Activated CD4-positive, alpha-beta T cell treated with anti-CD3 and anti-CD28 coated beads for 36 hours (primary cell): ENCODE results near the gene PRKCE. TPM values are rescaled to one million over a fixed set of nuclear protein-coding genes. Genes with fewer than 3 reads are reported as not detected.

Source experiments
- ATAC-seq: fragments of 200-7000 bp; cut with Tn5 transposase; one replicate; pipeline ENCODE4 v1.10.0; 2021; ENCODE audit warnings: mild to moderate bottlenecking, moderate library complexity
- CTCF ChIA-PET: fragments of 350-600 bp; sonication (Branson Sonifier 250); formaldehyde crosslinking; loops from one replicate; lab custom pipeline; 2021; ENCODE audit warnings: antibody characterized with exemption; lab: Charles Lee
- POLR2A ChIA-PET: fragments of 350-600 bp; sonication (Branson Sonifier 250); formaldehyde crosslinking; loops from one replicate; lab custom pipeline; 2021; ENCODE audit warnings: antibody characterized with exemption, inconsistent platforms; lab: Charles Lee
- DNase-seq: peaks from one replicate; pipeline ENCODE4 v3.0.0-alpha.2; 2020
- H3K27ac Mint-ChIP-seq: one replicate; pipeline ENCODE4 v1.8.0; 2021; ENCODE audit warnings: mixed read lengths
- H3K27me3 Mint-ChIP-seq: one replicate; pipeline ENCODE4 v1.8.0; 2021; ENCODE audit warnings: mixed read lengths
- H3K36me3 Mint-ChIP-seq: one replicate; pipeline ENCODE4 v1.8.0; 2021; ENCODE audit warnings: low read depth, mixed read lengths
- H3K4me1 Mint-ChIP-seq: one replicate; pipeline ENCODE4 v1.8.0; 2021; ENCODE audit warnings: mixed read lengths
- H3K4me3 Mint-ChIP-seq: one replicate; pipeline ENCODE4 v1.8.0; 2021; ENCODE audit warnings: mild to moderate bottlenecking, moderate library complexity, mixed read lengths
- H3K9me3 Mint-ChIP-seq: one replicate; pipeline ENCODE4 v1.8.0; 2021; ENCODE audit warnings: low read depth, mixed read lengths
- intact Hi-C, 2 experiments: fragments of 100-400 bp; cut with DNase I in 1 of 2; cut with micrococcal nuclease in 1 of 2; formaldehyde crosslinking; loops; one replicate each; pipeline versions ENCODE4 v1.14.2 to v1.15.1; 2022 to 2024; cut with DNase I, micrococcal nuclease
- total RNA-seq, 2 experiments: library from RNA; stranded (reverse); gene quantifications; one replicate each; pipeline ENCODE4 v1.2.3, GENCODE V29; 2021

The PRKCE gene
- total RNA-seq, 2 experiments from 2014 or later, result 9.0 to 13.2 TPM

DNA sequence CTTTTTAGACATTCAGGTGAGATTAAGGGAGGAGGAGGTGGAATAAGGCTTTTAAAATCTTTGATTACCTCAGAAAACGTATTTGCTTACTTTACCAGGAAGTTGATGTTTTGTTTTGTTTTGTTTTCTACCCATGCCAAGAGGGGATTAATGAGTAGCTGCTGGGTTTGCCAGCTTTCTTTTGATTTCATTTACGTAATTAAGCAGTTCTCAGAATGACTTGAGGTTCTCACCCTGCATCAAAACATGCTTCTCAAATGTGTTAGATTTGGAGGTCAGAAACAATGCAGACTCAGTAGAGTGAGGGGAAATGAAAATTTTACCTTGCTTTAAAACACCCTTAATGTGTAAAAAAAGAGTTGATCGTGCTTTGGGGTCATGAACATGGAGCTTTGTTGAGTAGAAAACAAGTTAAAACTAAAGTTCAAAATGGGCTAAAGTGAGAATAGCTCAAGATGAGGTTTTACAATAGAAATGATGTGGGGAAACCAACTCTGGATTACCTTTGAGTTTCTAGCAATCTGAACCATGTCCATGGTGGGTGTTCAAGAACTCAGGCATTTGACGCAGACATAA is 428.6 kb downstream of the PRKCE start:
- peaks cover 15% of the 10 kb centered on the region for H3K4me1 Mint-ChIP-seq
- H3K27me3 Mint-ChIP-seq, result no peaks in the 10 kb centered on the region
- ChIA-PET POLR2A (interaction anchor here (0.6 kb wide), 1 partner anchor 795 kb away, joined by 3 read pairs; no protein-coding TSS in a partner anchor), CTCF (interaction anchor here (0.7 to 1.5 kb wide), 6 partner anchors 9 to 287 kb away, joined by 3 to 5 read pairs (median 3); no protein-coding TSS in a partner anchor)
- no peak overlapping the region for H3K4me3 Mint-ChIP-seq
- DNase-seq (no peak), ATAC-seq (peak; percentile 60)
- H3K27ac Mint-ChIP-seq, result peak overlapping the region; percentile 38
- intact Hi-C loops, result no loop called here
- H3K36me3 Mint-ChIP-seq, result no peaks in the 10 kb centered on the region
- no peaks in the 10 kb centered on the region for H3K9me3 Mint-ChIP-seq

- Mint-ChIP-seq H3K36me3 (peaks cover 9% of the 10 kb centered on the region), H3K4me3 (no peak overlapping the region), H3K27ac (no peak overlapping the region), H3K9me3 (no peaks in the 10 kb centered on the region), H3K4me1 (peaks cover 15% of the 10 kb centered on the region), H3K27me3 (no peaks in the 10 kb centered on the region)
- ChIA-PET POLR2A (no interaction called here), CTCF (interaction anchor here (0.7 kb wide), 1 partner anchor 422 kb away, joined by 4 read pairs; no protein-coding TSS in a partner anchor)
- DNase-seq (no peak), ATAC-seq (no peak)
- intact Hi-C loops, result no loop called here
Measured at GRCh38 chr2:46082531-46083485, 431.3 kb downstream of the PRKCE start.

GRCh38 chr2:46086578-46087070 is 435.1 kb downstream of the PRKCE start:
- H3K4me1 Mint-ChIP-seq, result peaks cover 8% of the 10 kb centered on the region
- ChIA-PET CTCF (no interaction called here), POLR2A (no interaction called here)
- H3K27me3 Mint-ChIP-seq, result no peaks in the 10 kb centered on the region
- intact Hi-C loops, result no loop called here
- H3K27ac Mint-ChIP-seq, result no peak overlapping the region
- H3K4me3 Mint-ChIP-seq, result no peak overlapping the region
- peaks cover 20% of the 10 kb centered on the region for H3K36me3 Mint-ChIP-seq
- H3K9me3 Mint-ChIP-seq, result no peaks in the 10 kb centered on the region
- DNase-seq, result no peak
- no peak for ATAC-seq

GRCh38 chr2:46087492-46087891 is 436.0 kb downstream of the PRKCE start:
- Mint-ChIP-seq H3K27ac (no peak overlapping the region), H3K36me3 (peaks cover 20% of the 10 kb centered on the region), H3K4me3 (no peak overlapping the region), H3K27me3 (no peaks in the 10 kb centered on the region), H3K9me3 (no peaks in the 10 kb centered on the region), H3K4me1 (peaks cover 10% of the 10 kb centered on the region)
- intact Hi-C loops, result no loop called here
- POLR2A ChIA-PET, result no interaction called here
- ATAC-seq, result no peak
- CTCF ChIA-PET, result interaction anchor here (1.1 kb wide), 1 partner anchor 20 kb away, joined by 3 read pairs; no protein-coding TSS in a partner anchor
- no peak for DNase-seq

DNA sequence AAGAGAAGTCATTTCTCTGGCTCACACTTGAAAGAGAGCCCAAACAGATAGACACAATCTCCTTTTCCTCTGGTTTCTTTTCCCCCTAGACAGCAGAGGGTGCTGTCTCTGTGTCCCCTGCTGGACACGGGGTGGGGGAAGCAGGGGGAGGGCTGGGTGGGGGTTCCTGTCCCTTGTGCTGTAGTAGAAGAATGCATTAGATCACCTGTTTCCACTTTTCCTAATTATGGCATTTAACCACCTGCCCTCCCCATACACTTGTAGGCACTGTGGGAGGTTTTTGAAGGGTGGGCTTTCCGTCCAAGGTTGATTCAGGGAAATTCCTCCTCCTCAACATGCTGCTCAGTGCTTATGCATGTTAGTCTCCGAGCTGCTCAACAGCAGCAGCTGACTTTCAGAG is 439.5 kb downstream of the PRKCE start:
- peaks cover 8% of the 10 kb centered on the region for H3K4me1 Mint-ChIP-seq
- no peak overlapping the region for H3K27ac Mint-ChIP-seq
- no peak for ATAC-seq
- intact Hi-C loops, result no loop called here
- ChIA-PET POLR2A (no interaction called here), CTCF (interaction anchor here (0.5 to 0.8 kb wide), 2 partner anchors 28 to 88 kb away, joined by 3 to 4 read pairs; no protein-coding TSS in a partner anchor)
- H3K27me3 Mint-ChIP-seq, result no peaks in the 10 kb centered on the region
- peaks cover 21% of the 10 kb centered on the region for H3K36me3 Mint-ChIP-seq
- no peak overlapping the region for H3K4me3 Mint-ChIP-seq
- DNase-seq, result no peak
- H3K9me3 Mint-ChIP-seq, result peaks cover 4% of the 10 kb centered on the region

GRCh38 chr2:46091961-46092667 is 440.6 kb downstream of the PRKCE start:
- H3K4me3 Mint-ChIP-seq, result no peak overlapping the region
- peak overlapping the region; percentile 8 for H3K27ac Mint-ChIP-seq
- peaks cover 17% of the 10 kb centered on the region for H3K36me3 Mint-ChIP-seq
- CTCF ChIA-PET, result interaction anchor here (0.8 to 2.2 kb wide), 2 partner anchors 29 kb away, joined by 4 to 9 read pairs; no protein-coding TSS in a partner anchor
- peaks cover 8% of the 10 kb centered on the region for H3K4me1 Mint-ChIP-seq
- peaks cover 4% of the 10 kb centered on the region for H3K9me3 Mint-ChIP-seq
- intact Hi-C loops, result no loop called here
- POLR2A ChIA-PET, result no interaction called here
- DNase-seq, result no peak
- ATAC-seq, result peak; percentile 71
- no peaks in the 10 kb centered on the region for H3K27me3 Mint-ChIP-seq

DNA sequence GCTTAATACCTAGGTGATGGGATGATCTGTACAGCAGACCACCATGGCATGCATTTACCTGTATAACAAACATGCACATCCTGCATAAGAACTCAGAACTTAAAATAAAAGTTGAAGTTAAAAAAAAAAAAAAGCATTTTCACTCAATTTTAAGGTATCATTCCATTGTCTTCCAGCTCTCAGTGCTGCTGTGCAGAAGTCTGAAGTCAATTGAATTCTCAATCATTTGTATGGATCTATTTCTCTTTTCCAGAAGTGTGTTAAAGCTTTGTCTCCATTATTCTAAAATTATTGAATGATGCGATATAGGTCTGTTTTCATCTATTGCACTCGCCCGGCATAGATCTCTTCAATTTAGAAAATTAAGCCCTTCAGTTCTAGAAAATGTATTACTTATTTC is 443.2 kb downstream of the PRKCE start:
- POLR2A ChIA-PET, result no interaction called here
- peaks cover 4% of the 10 kb centered on the region for H3K9me3 Mint-ChIP-seq
- intact Hi-C loops, result no loop called here
- DNase-seq, result no peak
- no peak for ATAC-seq
- no peaks in the 10 kb centered on the region for H3K27me3 Mint-ChIP-seq
- peaks cover 6% of the 10 kb centered on the region for H3K36me3 Mint-ChIP-seq
- H3K4me3 Mint-ChIP-seq, result no peak overlapping the region
- H3K4me1 Mint-ChIP-seq, result peaks cover 14% of the 10 kb centered on the region
- H3K27ac Mint-ChIP-seq, result no peak overlapping the region
- CTCF ChIA-PET, result no interaction called here

DNA sequence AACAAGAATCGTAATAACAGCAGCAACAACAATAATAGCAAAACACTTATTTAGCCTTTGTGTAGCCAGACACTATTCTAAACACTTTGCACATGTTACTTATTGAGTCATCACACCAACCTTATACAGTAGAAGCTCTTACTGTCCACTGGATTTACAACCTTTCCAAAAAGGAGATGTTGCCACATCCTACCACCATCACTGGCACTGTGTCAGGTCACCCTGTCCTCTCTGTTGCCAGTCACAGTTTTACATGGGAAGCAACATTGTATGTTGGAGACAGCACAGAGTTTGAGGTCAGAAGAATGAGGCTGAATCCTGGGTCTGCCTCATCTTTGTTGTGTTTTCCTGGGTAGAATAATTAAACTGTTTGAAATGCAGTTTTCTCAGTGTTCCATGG is 444.4 kb downstream of the PRKCE start:
- intact Hi-C loops, result no loop called here
- ChIA-PET CTCF (interaction anchor here (0.6 kb wide), 1 partner anchor 22 kb away, joined by 3 read pairs; no protein-coding TSS in a partner anchor), POLR2A (no interaction called here)
- Mint-ChIP-seq H3K27ac (no peak overlapping the region), H3K36me3 (peaks cover 6% of the 10 kb centered on the region), H3K27me3 (no peaks in the 10 kb centered on the region), H3K4me1 (peaks cover 14% of the 10 kb centered on the region), H3K4me3 (no peak overlapping the region), H3K9me3 (peaks cover 4% of the 10 kb centered on the region)
- no peak for DNase-seq
- ATAC-seq, result no peak

- Mint-ChIP-seq H3K4me1 (peaks cover 14% of the 10 kb centered on the region), H3K27me3 (no peaks in the 10 kb centered on the region), H3K4me3 (no peak overlapping the region), H3K36me3 (peaks cover 6% of the 10 kb centered on the region), H3K27ac (no peak overlapping the region), H3K9me3 (peaks cover 4% of the 10 kb centered on the region)
- ChIA-PET CTCF (interaction anchor here (0.6 kb wide), 1 partner anchor 22 kb away, joined by 3 read pairs; no protein-coding TSS in a partner anchor), POLR2A (no interaction called here)
- no peak for ATAC-seq
- intact Hi-C loops, result no loop called here
- DNase-seq, result no peak
Measured at GRCh38 chr2:46096260-46096659, 444.8 kb downstream of the PRKCE start.

DNA sequence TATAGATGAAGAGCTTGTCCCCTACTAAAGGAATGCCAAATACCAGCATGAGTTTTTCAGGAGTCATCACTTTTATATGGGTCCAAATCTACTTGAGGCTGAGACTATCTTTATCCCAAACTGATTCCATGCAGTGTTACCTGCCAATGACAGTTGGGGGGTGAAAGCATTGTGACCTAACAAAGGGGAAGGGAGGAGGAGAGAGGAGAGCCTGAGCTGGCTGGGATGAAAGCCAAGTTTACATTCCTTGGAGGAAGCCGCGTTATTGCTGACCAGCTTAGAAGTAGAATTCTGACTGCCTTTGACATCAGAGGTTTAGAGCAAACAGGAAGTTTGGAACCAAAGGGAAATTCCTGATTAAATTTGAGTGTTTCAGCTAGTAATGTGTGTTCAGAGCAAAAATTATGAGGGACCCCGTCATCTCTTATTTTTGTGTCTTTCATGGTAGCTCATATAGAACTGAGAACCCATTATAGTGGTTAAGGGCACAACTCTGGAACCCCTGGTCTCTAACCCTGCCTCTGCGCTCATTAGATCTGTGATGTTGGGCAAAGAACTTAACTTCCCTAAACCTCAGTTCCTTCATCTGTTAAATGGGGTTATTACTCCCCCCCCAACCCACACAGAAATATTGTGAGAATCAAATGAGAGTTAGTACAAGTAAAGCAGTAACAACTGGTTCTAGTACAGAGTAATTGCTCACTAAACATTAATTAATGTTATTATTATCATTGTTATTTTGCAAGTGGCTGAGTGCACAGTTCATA is 446.4 kb downstream of the PRKCE start:
- CTCF ChIA-PET, result no interaction called here
- H3K4me3 Mint-ChIP-seq, result no peak overlapping the region
- DNase-seq (no peak), ATAC-seq (no peak)
- POLR2A ChIA-PET, result interaction anchor here (0.5 kb wide), 1 partner anchor 1266 kb away, joined by 3 read pairs; no protein-coding TSS in a partner anchor
- H3K27me3 Mint-ChIP-seq, result no peaks in the 10 kb centered on the region
- intact Hi-C loops, result no loop called here
- peaks cover 8% of the 10 kb centered on the region for H3K9me3 Mint-ChIP-seq
- H3K36me3 Mint-ChIP-seq, result peaks cover 6% of the 10 kb centered on the region
- no peak overlapping the region for H3K27ac Mint-ChIP-seq
- H3K4me1 Mint-ChIP-seq, result peaks cover 6% of the 10 kb centered on the region
